ENCODE results near the gene TEF. TPM values are rescaled to one million over a fixed set of nuclear protein-coding genes. Genes with fewer than 3 reads are reported as not detected.

Gene TEF
- polyA plus RNA-seq (2011; rRNA removed) (13.7 and 18.3 TPM in 2 replicates), polyA minus RNA-seq (2011; rRNA and poly(A)+ RNA removed) (30.0 and 41.1 TPM in 2 replicates)

GRCh38 chr22:41381329-41382097 lies at the start of gene TEF:
Gene TEF (plus strand): TSS chr22:41381942. CDS start chr22:41382045, 103 bp downstream.
- DNase-seq (ENCODE audit: low read depth, low spot score): peak; percentile 98
- CTCF ChIA-PET: interaction anchor here (0.6 to 2.4 kb wide), 7 partner anchors 15 to 138 kb away, joined by 3 to 11 read pairs (median 7); no protein-coding TSS in a partner anchor

GRCh38 chr22:41332217-41332939 lies 49.4 kb upstream of the TEF start:
- CTCF ChIA-PET: no interaction called here
- H3K27ac ChIP-seq (ENCODE audit: low read depth, low read length): peak overlapping the region; percentile 21
- H3K9me3 ChIP-seq (ENCODE audit: control insufficient read depth, insufficient read depth, low read length): no peaks in the 10 kb centered on the region; the same call in 1 of the 2 replicates
- DNase-seq (ENCODE audit: low read depth, low spot score): no peak
- POLR2A ChIA-PET: no interaction called here
- no peaks in the 10 kb centered on the region for H3K27me3 ChIP-seq (ENCODE audit: control insufficient read depth, insufficient read depth, low read length)
- no peak for TF ChIP-seq CTCF (IDR thresholded peaks at IDR 0.05; ENCODE audit: low read depth, low read length)
- H3K4me3 ChIP-seq (ENCODE audit: low read depth, low read length): no peak overlapping the region

More at GRCh38 chr22:41381329-41382097, at the start of gene TEF:
- H3K27me3 ChIP-seq (ENCODE audit: control insufficient read depth, insufficient read depth, low read length): no peaks in the 10 kb centered on the region
- POLR2A ChIA-PET: interaction anchor here (0.6 to 3.6 kb wide), 27 partner anchors 15 to 1089 kb away, joined by 3 to 63 read pairs (median 4); partner anchors contain the start of genes ACO2, PHF5A, RANGAP1 and TOB2
- no peak for TF ChIP-seq CTCF (IDR thresholded peaks at IDR 0.05; ENCODE audit: low read depth, low read length)
- H3K27ac ChIP-seq (ENCODE audit: low read depth, low read length): peak within 1 kb of the TSS; percentile 99
- no peaks in the 10 kb centered on the region; the same call in 1 of the 2 replicates for H3K9me3 ChIP-seq (ENCODE audit: control insufficient read depth, insufficient read depth, low read length)
- H3K4me3 ChIP-seq (ENCODE audit: low read depth, low read length): peak within 1 kb of the TSS; percentile 74

GRCh38 chr22:41333806-41334205 lies 47.9 kb upstream of the TEF start:
- ChIA-PET CTCF (interaction anchor here (0.5 kb wide), 1 partner anchor 54 kb away, joined by 4 read pairs; no protein-coding TSS in a partner anchor), POLR2A (no interaction called here)
- H3K4me3 ChIP-seq (ENCODE audit: low read depth, low read length): no peak overlapping the region
- H3K27ac ChIP-seq (ENCODE audit: low read depth, low read length): no peak overlapping the region
- TF ChIP-seq CTCF (IDR thresholded peaks at IDR 0.05; ENCODE audit: low read depth, low read length): no peak
- no peaks in the 10 kb centered on the region; the same call in 1 of the 2 replicates for H3K9me3 ChIP-seq (ENCODE audit: control insufficient read depth, insufficient read depth, low read length)
- DNase-seq (ENCODE audit: low read depth, low spot score): no peak
- no peaks in the 10 kb centered on the region for H3K27me3 ChIP-seq (ENCODE audit: control insufficient read depth, insufficient read depth, low read length)

- TF ChIP-seq CTCF (IDR thresholded peaks at IDR 0.05; ENCODE audit: low read depth, low read length): no peak
- H3K4me3 ChIP-seq (ENCODE audit: low read depth, low read length): no peak overlapping the region
- no peak for DNase-seq (ENCODE audit: low read depth, low spot score)
- CTCF ChIA-PET: interaction anchor here (0.5 kb wide), 1 partner anchor 55 kb away, joined by 4 read pairs; no protein-coding TSS in a partner anchor
- no peaks in the 10 kb centered on the region for H3K27me3 ChIP-seq (ENCODE audit: control insufficient read depth, insufficient read depth, low read length)
- H3K27ac ChIP-seq (ENCODE audit: low read depth, low read length): no peak overlapping the region
- POLR2A ChIA-PET: no interaction called here
- no peaks in the 10 kb centered on the region; the same call in 1 of the 2 replicates for H3K9me3 ChIP-seq (ENCODE audit: control insufficient read depth, insufficient read depth, low read length)
These were observed 47.5 kb upstream of the TEF start for GRCh38 chr22:41334215-41334614.
